Panc1 (cell line): Measurements from ENCODE around the gene IL1F10.

Experiments
- SIN3A ChIP-seq: IDR thresholded peaks from 2 replicates; pipeline ENCODE4 v1.6.1; 2012; ENCODE audit warnings: low read depth, mild to moderate bottlenecking, low read length, moderate library complexity, borderline replicate concordance; ENCODE audit not compliant: insufficient read depth
- TCF7L2 ChIP-seq: IDR thresholded peaks from 2 replicates; pipeline ENCODE4 v1.6.1; 2011; ENCODE audit warnings: mild to moderate bottlenecking, low read depth, low read length, inconsistent platforms
- TF ChIP-seq, protein P1 (sequence below): fragments of 450-650 bp; IDR thresholded peaks from 2 replicates; pipeline ENCODE4 v1.5.1; 2017; ENCODE audit warnings: mild to moderate bottlenecking
- TF ChIP-seq, protein P2 (sequence below), 2 experiments: IDR thresholded peaks; 2 replicates each; pipeline ENCODE4 v1.6.1; 2011 to 2012; ENCODE audit warnings: low read depth in 2 of 2, control low read depth in 1 of 2, low read length in 1 of 2, mild to moderate bottlenecking in 1 of 2, moderate library complexity in 1 of 2; ENCODE audit not compliant: insufficient read depth in 1 of 2

DNA sequence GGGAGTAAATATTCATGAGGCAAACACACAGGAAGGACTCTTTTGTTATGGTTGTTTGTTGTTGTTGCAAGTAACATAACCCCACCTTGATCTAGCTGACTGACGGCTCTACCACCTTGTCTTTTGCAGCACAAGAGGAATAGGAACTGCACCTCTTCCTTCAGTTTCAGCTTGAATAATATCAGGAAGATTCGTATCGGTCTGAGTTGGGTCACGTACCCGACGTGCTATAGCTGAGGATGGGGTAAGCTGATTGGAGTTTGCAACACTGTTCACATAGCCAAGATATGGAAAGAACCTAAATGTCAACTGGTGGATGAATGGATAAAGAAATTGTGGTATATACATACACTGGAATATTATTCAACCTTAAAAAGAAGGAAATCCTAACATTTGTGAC is 45.1 kb downstream of the IL1F10 start:
- TF ChIP-seq, protein P1, sequence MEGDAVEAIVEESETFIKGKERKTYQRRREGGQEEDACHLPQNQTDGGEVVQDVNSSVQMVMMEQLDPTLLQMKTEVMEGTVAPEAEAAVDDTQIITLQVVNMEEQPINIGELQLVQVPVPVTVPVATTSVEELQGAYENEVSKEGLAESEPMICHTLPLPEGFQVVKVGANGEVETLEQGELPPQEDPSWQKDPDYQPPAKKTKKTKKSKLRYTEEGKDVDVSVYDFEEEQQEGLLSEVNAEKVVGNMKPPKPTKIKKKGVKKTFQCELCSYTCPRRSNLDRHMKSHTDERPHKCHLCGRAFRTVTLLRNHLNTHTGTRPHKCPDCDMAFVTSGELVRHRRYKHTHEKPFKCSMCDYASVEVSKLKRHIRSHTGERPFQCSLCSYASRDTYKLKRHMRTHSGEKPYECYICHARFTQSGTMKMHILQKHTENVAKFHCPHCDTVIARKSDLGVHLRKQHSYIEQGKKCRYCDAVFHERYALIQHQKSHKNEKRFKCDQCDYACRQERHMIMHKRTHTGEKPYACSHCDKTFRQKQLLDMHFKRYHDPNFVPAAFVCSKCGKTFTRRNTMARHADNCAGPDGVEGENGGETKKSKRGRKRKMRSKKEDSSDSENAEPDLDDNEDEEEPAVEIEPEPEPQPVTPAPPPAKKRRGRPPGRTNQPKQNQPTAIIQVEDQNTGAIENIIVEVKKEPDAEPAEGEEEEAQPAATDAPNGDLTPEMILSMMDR, result no peak
- TF ChIP-seq, protein P2, sequence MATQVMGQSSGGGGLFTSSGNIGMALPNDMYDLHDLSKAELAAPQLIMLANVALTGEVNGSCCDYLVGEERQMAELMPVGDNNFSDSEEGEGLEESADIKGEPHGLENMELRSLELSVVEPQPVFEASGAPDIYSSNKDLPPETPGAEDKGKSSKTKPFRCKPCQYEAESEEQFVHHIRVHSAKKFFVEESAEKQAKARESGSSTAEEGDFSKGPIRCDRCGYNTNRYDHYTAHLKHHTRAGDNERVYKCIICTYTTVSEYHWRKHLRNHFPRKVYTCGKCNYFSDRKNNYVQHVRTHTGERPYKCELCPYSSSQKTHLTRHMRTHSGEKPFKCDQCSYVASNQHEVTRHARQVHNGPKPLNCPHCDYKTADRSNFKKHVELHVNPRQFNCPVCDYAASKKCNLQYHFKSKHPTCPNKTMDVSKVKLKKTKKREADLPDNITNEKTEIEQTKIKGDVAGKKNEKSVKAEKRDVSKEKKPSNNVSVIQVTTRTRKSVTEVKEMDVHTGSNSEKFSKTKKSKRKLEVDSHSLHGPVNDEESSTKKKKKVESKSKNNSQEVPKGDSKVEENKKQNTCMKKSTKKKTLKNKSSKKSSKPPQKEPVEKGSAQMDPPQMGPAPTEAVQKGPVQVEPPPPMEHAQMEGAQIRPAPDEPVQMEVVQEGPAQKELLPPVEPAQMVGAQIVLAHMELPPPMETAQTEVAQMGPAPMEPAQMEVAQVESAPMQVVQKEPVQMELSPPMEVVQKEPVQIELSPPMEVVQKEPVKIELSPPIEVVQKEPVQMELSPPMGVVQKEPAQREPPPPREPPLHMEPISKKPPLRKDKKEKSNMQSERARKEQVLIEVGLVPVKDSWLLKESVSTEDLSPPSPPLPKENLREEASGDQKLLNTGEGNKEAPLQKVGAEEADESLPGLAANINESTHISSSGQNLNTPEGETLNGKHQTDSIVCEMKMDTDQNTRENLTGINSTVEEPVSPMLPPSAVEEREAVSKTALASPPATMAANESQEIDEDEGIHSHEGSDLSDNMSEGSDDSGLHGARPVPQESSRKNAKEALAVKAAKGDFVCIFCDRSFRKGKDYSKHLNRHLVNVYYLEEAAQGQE (IDR thresholded peaks at IDR 0.05; ENCODE audit: insufficient read depth in 1 of 2, low read depth in 2 of 2, low read length in 1 of 2), result no peak
- TF ChIP-seq TCF7L2 (no peak), SIN3A (no peak)
